ENCODE measurements around the gene TRAF3IP1.
"Not testable (repeated sequence)": the region's sequence is repeated elsewhere in the genome, so short reads cannot be mapped to it uniquely, and the experiment has no call there.

The TRAF3IP1 gene

DNA sequence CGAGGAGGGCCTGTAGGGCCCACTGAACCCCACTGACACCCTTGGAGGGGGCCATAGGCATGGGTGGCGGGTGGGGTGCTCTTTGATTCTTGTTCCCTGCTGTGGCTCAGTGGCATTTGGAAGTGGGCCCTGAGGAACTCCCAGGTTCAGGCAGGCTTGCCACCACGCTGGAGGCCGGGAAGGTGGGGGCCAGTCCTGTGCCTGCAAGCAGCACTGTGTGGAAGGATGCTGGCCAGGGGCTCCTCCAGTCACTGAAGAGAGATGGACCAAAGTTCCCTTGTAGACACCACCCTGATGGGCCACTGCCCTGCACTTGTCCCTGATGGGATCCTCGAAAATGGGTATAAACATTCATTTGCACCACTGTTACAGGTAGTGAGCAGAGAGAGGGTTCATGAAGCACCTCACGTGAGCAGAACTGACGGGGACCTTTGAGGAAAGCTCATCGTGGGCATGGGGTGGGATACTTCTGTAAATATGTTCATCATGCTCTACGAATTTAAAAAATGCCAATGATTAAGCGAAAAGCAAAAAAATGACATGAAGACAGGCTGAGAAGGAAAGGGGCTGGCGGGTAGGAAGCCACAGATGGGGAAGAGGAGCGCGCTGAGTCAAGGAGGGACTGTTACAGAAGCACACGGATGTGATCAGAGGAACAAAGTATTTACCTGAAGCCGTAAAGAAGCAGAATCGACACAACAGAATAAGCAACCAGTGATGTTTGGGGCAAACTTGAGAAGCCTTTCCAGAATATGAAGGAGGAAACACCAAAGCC, 61.2 kb downstream of the TRAF3IP1 start:
- no peak for DNase-seq

GRCh38 chr2:238382381-238382781, 62.1 kb downstream of the TRAF3IP1 start:
- no peak for DNase-seq

DNA sequence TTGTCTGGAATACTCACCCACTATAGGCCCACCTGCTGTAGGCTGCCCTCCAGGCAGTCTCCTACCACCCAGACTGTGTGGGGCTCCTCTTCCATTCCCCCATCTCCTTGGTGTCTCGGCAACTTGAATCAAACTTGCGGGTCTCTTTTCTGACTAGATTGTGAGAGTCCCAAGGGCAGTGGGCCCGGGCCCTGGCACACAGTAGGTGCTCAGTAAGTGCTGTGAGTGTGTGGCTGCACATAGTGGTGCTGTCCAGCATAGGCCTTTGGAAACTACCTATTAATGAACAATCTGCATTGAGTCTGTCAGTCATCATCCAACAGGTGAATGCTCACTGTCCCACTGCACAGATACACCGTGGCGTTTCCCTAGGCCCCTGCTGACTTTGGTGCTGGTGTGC, 62.8 kb downstream of the TRAF3IP1 start:
- no peak for DNase-seq

GRCh38 chr2:238383743-238384380, 63.5 kb downstream of the TRAF3IP1 start:
- no peak for DNase-seq

DNA sequence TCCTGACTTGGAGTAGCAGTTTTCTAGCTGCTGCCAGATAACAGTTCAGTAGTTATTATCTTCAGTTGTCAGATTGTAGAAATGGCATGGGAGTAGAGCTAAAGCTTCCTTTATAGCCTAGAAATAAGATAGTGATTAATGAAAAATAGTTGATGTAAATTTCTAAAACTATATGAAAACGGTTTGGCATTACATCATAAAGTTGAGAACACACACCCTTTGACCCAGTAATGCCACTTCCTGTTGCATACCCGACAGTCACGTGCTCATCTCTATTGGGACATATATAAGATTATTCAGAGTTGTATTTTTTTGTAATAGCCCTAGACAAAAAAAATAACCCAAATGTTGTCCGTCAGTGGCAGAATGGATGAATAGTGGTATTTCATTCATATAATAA, 67.0 kb downstream of the TRAF3IP1 start:
- DNase-seq = no peak

DNA sequence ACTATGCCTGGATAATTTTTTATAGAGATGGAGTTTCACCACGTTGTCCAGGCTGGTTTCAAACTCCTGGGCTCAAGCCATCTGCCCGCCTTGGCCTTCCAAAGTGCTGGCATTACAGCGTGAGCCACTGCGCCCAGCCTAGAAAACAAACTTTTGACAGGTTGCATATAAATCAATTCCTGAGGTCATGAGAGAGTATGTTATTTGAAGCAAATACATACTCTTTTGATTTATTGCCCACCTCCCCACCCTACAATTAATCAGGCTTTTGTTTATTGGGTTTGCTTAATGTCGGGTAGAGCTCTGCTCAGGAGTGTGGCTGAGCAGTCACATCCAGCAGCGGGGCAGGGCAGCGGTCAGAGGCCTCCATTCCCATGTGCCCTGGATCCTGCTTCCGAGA, 68.5 kb downstream of the TRAF3IP1 start:
- DNase-seq = no peak

DNA sequence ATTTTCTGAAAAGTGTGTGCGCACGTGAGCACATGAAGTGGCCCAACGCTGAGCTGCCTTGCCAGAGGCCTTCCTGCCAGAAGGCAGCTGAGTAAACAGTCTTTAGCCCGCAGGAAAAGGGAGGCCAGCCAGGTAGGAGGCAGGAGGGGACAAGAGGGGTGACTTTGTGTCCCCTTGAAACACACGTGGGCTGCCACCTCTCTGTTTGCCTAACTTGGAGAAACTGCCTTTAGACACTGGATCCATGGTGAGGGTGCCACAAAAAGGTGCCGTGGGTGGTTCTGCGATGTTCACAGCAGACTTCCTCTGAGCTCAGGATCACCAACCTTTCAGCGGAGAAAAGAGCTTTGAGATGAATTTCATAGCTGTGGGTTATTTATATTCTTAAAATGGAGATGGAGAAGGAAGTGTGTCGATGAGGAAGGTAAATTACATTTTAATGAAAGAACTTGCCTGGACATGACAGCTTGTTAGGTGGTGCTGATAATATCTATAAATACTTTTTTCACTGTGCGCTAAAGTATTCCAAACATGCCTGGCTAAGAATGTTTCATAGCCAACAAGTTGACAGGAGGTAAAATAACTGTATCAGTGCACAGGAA, 69.8 kb downstream of the TRAF3IP1 start:
- no peak for DNase-seq

GRCh38 chr2:238391042-238391689, 70.8 kb downstream of the TRAF3IP1 start:
- no peak for DNase-seq

DNA sequence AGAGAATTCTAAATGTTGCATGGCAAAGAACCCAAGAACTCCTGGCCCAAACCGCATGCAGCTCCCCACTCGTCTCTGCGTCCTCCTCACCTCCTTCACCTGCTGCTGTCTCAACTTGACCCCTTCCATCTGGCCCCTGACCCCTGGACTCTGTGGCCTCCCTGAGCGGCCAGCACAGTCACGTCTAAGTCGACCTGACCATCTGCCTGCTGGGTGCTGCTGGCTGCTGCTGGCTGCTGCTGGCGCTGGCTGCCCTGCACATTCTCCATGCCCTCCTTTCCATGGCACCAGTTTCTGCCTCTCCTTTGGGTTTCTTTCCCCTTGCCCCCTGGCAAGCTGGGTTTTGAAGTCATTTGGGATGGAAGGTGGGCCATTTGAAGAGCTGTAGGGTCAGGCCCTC, 76.3 kb downstream of the TRAF3IP1 start:
- no peak for DNase-seq

- no peak for DNase-seq
These were observed 77.0 kb downstream of the TRAF3IP1 start for GRCh38 chr2:238397356-238397755.

- DNase-seq = no peak
These were observed 78.3 kb downstream of the TRAF3IP1 start for GRCh38 chr2:238398577-238398976.

DNA sequence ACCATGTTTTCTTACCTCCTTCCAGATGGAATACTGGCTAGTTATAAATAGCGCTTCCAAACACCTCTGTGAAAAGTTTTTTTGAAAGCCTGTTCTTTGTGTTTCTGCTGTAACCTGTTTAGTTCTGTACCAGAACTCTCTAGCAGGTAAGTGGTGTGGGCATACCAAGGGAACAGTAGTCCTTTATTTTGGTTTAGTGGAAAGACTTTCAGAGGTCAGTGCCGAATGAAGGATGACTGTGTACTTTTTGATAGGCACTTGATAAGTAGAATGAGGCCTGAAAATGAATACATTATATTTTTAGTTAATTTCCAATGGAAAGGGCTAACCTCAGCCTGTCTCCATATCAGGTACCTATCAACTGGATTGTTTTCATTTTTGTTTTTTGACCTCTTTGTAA, 78.8 kb downstream of the TRAF3IP1 start:
- no peak for DNase-seq

DNA sequence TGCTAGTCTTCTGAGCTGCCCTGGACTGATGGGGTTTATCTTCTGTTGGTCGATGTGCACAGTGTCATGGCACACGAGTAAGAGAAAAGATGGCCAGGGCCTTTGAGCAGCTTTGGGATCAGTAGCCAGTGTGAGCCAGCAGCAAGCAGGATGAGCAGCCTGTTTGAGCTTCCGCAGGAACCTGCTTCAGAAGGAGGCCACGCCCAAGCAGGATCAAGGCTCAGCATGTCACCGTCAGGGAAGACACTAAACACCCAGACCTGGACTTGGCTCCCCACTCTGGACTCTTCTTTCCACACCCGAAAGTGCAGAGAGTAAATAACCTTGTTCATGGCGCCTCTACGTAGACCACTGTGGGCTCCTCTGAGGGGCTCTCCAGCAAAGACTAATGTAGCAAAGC, 81.2 kb downstream of the TRAF3IP1 start:
- DNase-seq = no peak

DNA sequence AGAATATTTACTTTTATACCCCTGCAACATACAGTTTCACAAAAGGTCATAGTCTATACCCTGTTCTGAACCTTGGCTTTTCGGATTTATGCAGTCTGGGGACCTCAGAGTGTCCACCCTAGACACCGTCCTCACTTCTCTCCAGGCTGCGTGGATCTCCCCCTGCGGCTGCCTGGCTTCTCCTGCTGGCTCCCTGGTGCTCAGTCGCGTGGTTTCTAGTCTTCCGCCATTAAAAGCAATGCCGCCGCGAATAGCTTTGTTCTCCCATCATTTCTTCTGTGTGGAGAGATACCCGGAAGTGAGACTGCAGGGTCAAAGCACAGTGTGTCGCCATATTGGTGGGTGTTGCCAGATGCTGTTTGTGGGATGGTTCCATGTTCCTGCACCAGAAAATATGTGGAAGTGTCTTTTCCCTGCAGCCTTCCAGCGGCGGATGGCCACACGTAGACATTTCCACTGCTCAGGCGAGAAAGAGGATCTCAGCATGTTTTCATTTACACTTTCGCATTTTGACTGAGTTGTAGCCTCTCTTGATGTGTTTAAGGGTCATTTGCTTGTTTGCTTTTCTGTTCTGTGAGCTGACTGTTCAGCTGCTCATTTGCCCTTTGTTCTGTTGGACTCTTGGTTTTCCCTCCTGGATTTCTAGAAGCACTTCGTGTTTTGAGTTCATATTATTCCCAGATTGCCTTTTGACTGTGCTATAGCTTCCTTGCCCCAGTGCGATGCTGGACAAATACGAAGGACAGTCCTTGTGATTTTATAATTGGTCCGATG, 83.5 kb downstream of the TRAF3IP1 start:
- no peak for DNase-seq

- DNase-seq = no peak
These were observed 84.3 kb downstream of the TRAF3IP1 start for GRCh38 chr2:238404406-238405216.

- DNase-seq = not testable (repeated sequence)
These were observed 84.9 kb downstream of the TRAF3IP1 start for GRCh38 chr2:238405217-238405555.

GRCh38 chr2:238406221-238406997, 86.1 kb downstream of the TRAF3IP1 start:
- DNase-seq = no peak

DNA sequence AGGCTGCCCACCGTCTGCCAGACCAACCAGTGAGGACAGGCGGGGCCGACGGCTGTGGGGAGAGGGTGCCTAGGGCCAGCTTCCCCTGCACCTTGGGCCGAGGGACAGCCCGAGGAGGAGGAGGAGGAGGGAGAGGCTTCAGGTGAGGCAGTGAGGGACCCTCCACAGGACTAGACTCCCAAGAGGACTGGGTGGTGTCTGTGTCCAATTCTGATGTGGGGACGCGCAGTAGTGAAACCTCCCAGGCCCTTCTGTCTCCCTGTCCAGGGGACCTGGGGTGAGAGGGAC, 86.6 kb downstream of the TRAF3IP1 start:
- no peak for DNase-seq

GRCh38 chr2:238407566-238407965, 87.2 kb downstream of the TRAF3IP1 start:
- no peak for DNase-seq

DNA sequence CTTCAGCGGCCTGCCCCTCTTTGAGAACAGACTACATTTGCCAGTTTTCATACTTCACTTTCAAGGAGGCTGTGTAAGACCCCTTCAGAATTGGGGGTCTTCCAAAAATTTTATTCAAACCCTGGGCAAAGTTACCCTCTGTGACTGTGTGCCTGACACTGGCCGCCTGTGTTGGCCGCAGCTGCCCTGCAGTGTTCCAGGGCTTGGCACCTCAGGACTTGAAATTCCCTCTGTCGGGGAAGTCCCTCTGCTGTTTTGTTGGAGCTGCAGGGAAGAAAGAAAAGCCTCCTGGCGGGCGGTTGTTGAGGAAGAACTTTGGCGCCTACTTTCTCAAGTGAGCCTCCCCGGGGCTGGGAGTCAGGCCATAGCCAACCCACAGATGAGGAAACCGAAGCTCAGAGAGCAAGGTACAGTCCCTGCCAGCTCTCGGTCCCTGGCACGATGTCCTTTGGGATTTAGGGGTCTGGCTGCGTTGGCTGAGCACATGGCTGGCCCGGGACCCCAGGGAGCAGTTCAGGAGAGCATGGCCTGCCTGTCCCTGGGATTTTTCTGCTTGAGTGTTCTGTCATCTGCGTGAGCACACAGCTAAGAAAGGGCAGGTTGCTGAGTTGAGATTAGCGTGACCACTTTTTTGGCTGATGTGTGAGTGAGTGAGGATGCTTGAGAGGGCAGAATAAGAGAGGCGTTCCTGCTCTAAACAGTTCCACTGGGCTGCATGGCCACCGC, 88.5 kb downstream of the TRAF3IP1 start:
- DNase-seq = no peak

All from activated T-cell treated with anti-CD3 and anti-CD28 coated beads, Interleukin-2, amount 50 U/mL, for 48 hours (primary cell).